Measurements from ENCODE around the gene SNW1.

Gene SNW1

GRCh38 chr14:77717608-77718305, 43.2 kb downstream of the SNW1 start:
- TF ChIP-seq BHLHE40 (IDR thresholded peaks at IDR 0.05; ENCODE audit: borderline replicate concordance) (no peak), SUZ12 (IDR thresholded peaks at IDR 0.05) (no peak)
- DNase-seq (ENCODE audit: extremely low spot score): no peak
- CTCF ChIA-PET: interaction anchor here (0.6 kb wide), 1 partner anchor 1583 kb away, joined by 3 read pairs; no protein-coding TSS in a partner anchor
- POLR2A ChIA-PET: no interaction called here

GRCh38 chr14:77714926-77715325, 46.0 kb downstream of the SNW1 start:
- DNase-seq (ENCODE audit: extremely low spot score): no peak
- ChIA-PET POLR2A (no interaction called here), CTCF (no interaction called here)
- no peak for TF ChIP-seq NFRKB (IDR thresholded peaks at IDR 0.05)
- no peak for TF ChIP-seq FOXM1 (IDR thresholded peaks at IDR 0.05; ENCODE audit: borderline replicate concordance)
- no peak for TF ChIP-seq ZNF384 (IDR thresholded peaks at IDR 0.05)
- TF ChIP-seq CTBP1 (IDR thresholded peaks at IDR 0.05; ENCODE audit: borderline replicate concordance): no peak
- no peak for TF ChIP-seq FOXA1 (IDR thresholded peaks at IDR 0.05)
- no peak for TF ChIP-seq PKNOX1 (IDR thresholded peaks at IDR 0.05)
- TF ChIP-seq LEF1 (IDR thresholded peaks at IDR 0.05; ENCODE audit: borderline replicate concordance): no peak
- no peak for TF ChIP-seq SP1 (IDR thresholded peaks at IDR 0.05)
- no peak for TF ChIP-seq L3MBTL2 (conservative IDR thresholded peaks at IDR 0.05)
- TF ChIP-seq BHLHE40 (IDR thresholded peaks at IDR 0.05; ENCODE audit: borderline replicate concordance): no peak
- no peak for TF ChIP-seq ARNT (IDR thresholded peaks at IDR 0.05)
- TF ChIP-seq FOXK2 (IDR thresholded peaks at IDR 0.05): no peak
- no peak for TF ChIP-seq SUZ12 (IDR thresholded peaks at IDR 0.05)
- no peak for TF ChIP-seq ELF4 (IDR thresholded peaks at IDR 0.05)
- no peak for TF ChIP-seq HDGF (IDR thresholded peaks at IDR 0.05; ENCODE audit: borderline replicate concordance)
- TF ChIP-seq TARDBP (IDR thresholded peaks at IDR 0.05): no peak

- TF ChIP-seq SP1 (IDR thresholded peaks at IDR 0.05): no peak
- no peak for TF ChIP-seq LEF1 (IDR thresholded peaks at IDR 0.05; ENCODE audit: borderline replicate concordance)
- no peak for TF ChIP-seq ARNT (IDR thresholded peaks at IDR 0.05)
- TF ChIP-seq FOXM1 (IDR thresholded peaks at IDR 0.05; ENCODE audit: borderline replicate concordance): no peak
- TF ChIP-seq PKNOX1 (IDR thresholded peaks at IDR 0.05): no peak
- TF ChIP-seq HDGF (IDR thresholded peaks at IDR 0.05; ENCODE audit: borderline replicate concordance): no peak
- TF ChIP-seq BHLHE40 (IDR thresholded peaks at IDR 0.05; ENCODE audit: borderline replicate concordance): no peak
- TF ChIP-seq ZNF384 (IDR thresholded peaks at IDR 0.05): no peak
- TF ChIP-seq FOXA1 (IDR thresholded peaks at IDR 0.05): no peak
- no peak for TF ChIP-seq L3MBTL2 (conservative IDR thresholded peaks at IDR 0.05)
- CTCF ChIA-PET: no interaction called here
- POLR2A ChIA-PET: no interaction called here
- DNase-seq (ENCODE audit: extremely low spot score): no peak
Observed at GRCh38 chr14:77710364-77710763, 50.6 kb downstream of the SNW1 start.

GRCh38 chr14:77709412-77709811, 51.5 kb downstream of the SNW1 start:
- TF ChIP-seq FOXK2 (IDR thresholded peaks at IDR 0.05) (no peak), LEF1 (IDR thresholded peaks at IDR 0.05; ENCODE audit: borderline replicate concordance) (no peak), TARDBP (IDR thresholded peaks at IDR 0.05) (no peak), L3MBTL2 (conservative IDR thresholded peaks at IDR 0.05) (no peak), SP1 (IDR thresholded peaks at IDR 0.05) (no peak), ELF4 (IDR thresholded peaks at IDR 0.05) (no peak), SUZ12 (IDR thresholded peaks at IDR 0.05) (no peak), ZNF384 (IDR thresholded peaks at IDR 0.05) (no peak)
- CTCF ChIA-PET: interaction anchor here (0.7 kb wide), 1 partner anchor 12 kb away, joined by 3 read pairs; no protein-coding TSS in a partner anchor
- POLR2A ChIA-PET: interaction anchor here (1.4 kb wide), 1 partner anchor 48 kb away, joined by 3 read pairs; no protein-coding TSS in a partner anchor
- DNase-seq (ENCODE audit: extremely low spot score): no peak

GRCh38 chr14:77708749-77709148, 52.2 kb downstream of the SNW1 start:
- POLR2A ChIA-PET: interaction anchor here (1.0 to 1.4 kb wide), 2 partner anchors 10 to 48 kb away, joined by 3 read pairs; no protein-coding TSS in a partner anchor
- DNase-seq (ENCODE audit: extremely low spot score): no peak
- no peak for TF ChIP-seq LEF1 (IDR thresholded peaks at IDR 0.05; ENCODE audit: borderline replicate concordance)
- TF ChIP-seq CTBP1 (IDR thresholded peaks at IDR 0.05; ENCODE audit: borderline replicate concordance): no peak
- no peak for TF ChIP-seq PKNOX1 (IDR thresholded peaks at IDR 0.05)
- no peak for TF ChIP-seq L3MBTL2 (conservative IDR thresholded peaks at IDR 0.05)
- no peak for TF ChIP-seq BHLHE40 (IDR thresholded peaks at IDR 0.05; ENCODE audit: borderline replicate concordance)
- TF ChIP-seq HDGF (IDR thresholded peaks at IDR 0.05; ENCODE audit: borderline replicate concordance): no peak
- CTCF ChIA-PET: interaction anchor here (0.5 kb wide), 1 partner anchor 40 kb away, joined by 3 read pairs; no protein-coding TSS in a partner anchor

GRCh38 chr14:77707724-77708408, 53.1 kb downstream of the SNW1 start, which contains the start of the genes ALKBH1 and SLIRP:
TSS of gene ALKBH1 (minus strand) at chr14:77708023. CDS start at chr14:77708004, 19 bp downstream.
TSS of gene SLIRP (plus strand) at chr14:77708103. CDS start at chr14:77708112, 9 bp downstream.
- CTCF ChIA-PET: no interaction called here
- POLR2A ChIA-PET: interaction anchor here (1.0 to 1.4 kb wide), 2 partner anchors 11 to 49 kb away, joined by 3 read pairs; no protein-coding TSS in a partner anchor
- TF ChIP-seq L3MBTL2 (conservative IDR thresholded peaks at IDR 0.05) (no peak; the same call in 1 of the 2 replicates), HDGF (IDR thresholded peaks at IDR 0.05; ENCODE audit: borderline replicate concordance) (no peak), LEF1 (IDR thresholded peaks at IDR 0.05; ENCODE audit: borderline replicate concordance) (no peak), NFRKB (IDR thresholded peaks at IDR 0.05) (peak; percentile 69; the same call in 1 of the 2 replicates), ELF4 (IDR thresholded peaks at IDR 0.05) (peak; percentile 80)

More at GRCh38 chr14:77707724-77708408, 53.1 kb downstream of the SNW1 start, which contains the start of the genes ALKBH1 and SLIRP:
- DNase-seq (ENCODE audit: extremely low spot score): peak; percentile 91
